ENCODE data around the gene SLC17A1.

DNA sequence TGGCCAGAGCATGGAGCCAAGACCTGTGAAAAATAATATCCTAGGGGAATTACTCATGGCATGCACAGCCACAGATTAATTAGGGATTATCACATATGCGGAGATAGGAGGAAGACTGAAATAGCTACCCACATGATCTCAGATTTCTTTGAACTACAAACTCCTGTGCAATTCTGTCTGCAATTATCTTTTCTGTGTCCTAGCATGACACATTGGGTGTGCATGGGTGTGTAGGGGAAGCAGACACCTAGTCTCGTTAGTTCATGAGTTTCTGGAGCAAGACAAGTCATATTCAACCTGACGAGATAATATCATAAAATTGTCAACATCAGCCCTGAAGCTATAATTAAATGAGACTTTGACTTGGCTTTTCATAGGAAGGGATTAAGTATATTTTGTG, 80.9 kb downstream of the SLC17A1 start:
- no peak for TF ChIP-seq RAD21 (IDR thresholded peaks at IDR 0.05)
- no peak for TF ChIP-seq CTCF (IDR thresholded peaks at IDR 0.05; ENCODE audit: low read depth, low read length, missing input control)

Measured in liver (tissue), 3 donors.